H9 (cell line): ENCODE data around the gene ZBTB20. TPM values are rescaled to one million over a fixed set of nuclear protein-coding genes. Genes with fewer than 3 reads are reported as not detected.

Experiments used
- DNase-seq: peaks from one replicate; pipeline ENCODE4 v3.0.0-alpha.2; 2017
- H2AFZ ChIP-seq: one replicate; pipeline ENCODE4 v1.6.1; 2013; ENCODE audit warnings: mild to moderate bottlenecking, low read length, control low read depth, moderate library complexity
- H2AK5ac ChIP-seq: 2 replicates; pipeline ENCODE4 v1.6.1; 2013; ENCODE audit warnings: low read length, control low read depth, mixed read lengths; ENCODE audit not compliant: insufficient read length
- H2BK120ac ChIP-seq: one replicate; pipeline ENCODE4 v1.6.1; 2013; ENCODE audit warnings: low read depth, mild to moderate bottlenecking, low read length, control low read depth, inconsistent platforms; ENCODE audit not compliant: poor library complexity, severe bottlenecking
- H2BK12ac ChIP-seq: 2 replicates; pipeline ENCODE4 v1.6.1; 2013; ENCODE audit warnings: low read length, control low read depth, mixed read lengths, low read depth; ENCODE audit not compliant: insufficient read length
- H2BK15ac ChIP-seq: 2 replicates; pipeline ENCODE4 v1.6.1; 2013; ENCODE audit warnings: low read depth, low read length, control low read depth
- H2BK20ac ChIP-seq: one replicate; pipeline ENCODE4 v1.6.1; 2013; ENCODE audit warnings: low read depth, mild to moderate bottlenecking, low read length, control low read depth, inconsistent platforms; ENCODE audit not compliant: poor library complexity, severe bottlenecking
- H2BK5ac ChIP-seq: 2 replicates; pipeline ENCODE4 v1.6.1; 2013; ENCODE audit warnings: low read length, control low read depth, mixed read lengths; ENCODE audit not compliant: insufficient read length
- H3K14ac ChIP-seq: 2 replicates; pipeline ENCODE4 v1.6.1; 2013; ENCODE audit warnings: low read length, control low read depth; ENCODE audit not compliant: insufficient read depth
- H3K18ac ChIP-seq: 2 replicates; pipeline ENCODE4 v1.6.1; 2013; ENCODE audit warnings: low read depth, mild to moderate bottlenecking, mixed read lengths, low read length, control low read depth; ENCODE audit not compliant: insufficient read length
- H3K23ac ChIP-seq: 2 replicates; pipeline ENCODE4 v1.6.1; 2013; ENCODE audit warnings: low read length, control low read depth, mixed read lengths, low read depth; ENCODE audit not compliant: insufficient read length
- H3K23me2 ChIP-seq: 2 replicates; pipeline ENCODE4 v1.6.1; 2013; ENCODE audit warnings: low read depth, mild to moderate bottlenecking, mixed read lengths, low read length, control low read depth; ENCODE audit not compliant: insufficient read length, poor library complexity, severe bottlenecking
- H3K27ac ChIP-seq: 2 replicates; pipeline ENCODE4 v1.5.1; 2013; ENCODE audit warnings: low read length, control low read depth, mixed read lengths, low read depth; ENCODE audit not compliant: insufficient read length
- H3K27me3 ChIP-seq: 2 replicates; pipeline ENCODE4 v1.6.1; 2013; ENCODE audit warnings: low read length, control low read depth, inconsistent platforms; ENCODE audit not compliant: insufficient read depth
- H3K4ac ChIP-seq: 2 replicates; pipeline ENCODE4 v1.6.1; 2013; ENCODE audit warnings: low read depth, mild to moderate bottlenecking, control low read depth, inconsistent platforms, low read length, moderate library complexity
- H3K4me1 ChIP-seq: 2 replicates; pipeline ENCODE4 v1.6.1; 2013; ENCODE audit warnings: low read length, control low read depth, inconsistent platforms; ENCODE audit not compliant: insufficient read depth
- H3K4me2 ChIP-seq: 2 replicates; pipeline ENCODE4 v1.6.1; 2013; ENCODE audit warnings: low read length, control low read depth, mixed read lengths; ENCODE audit not compliant: insufficient read length, insufficient read depth
- H3K56ac ChIP-seq: 2 replicates; pipeline ENCODE4 v1.6.1; 2013; ENCODE audit warnings: low read depth, mild to moderate bottlenecking, mixed read lengths, low read length, control low read depth; ENCODE audit not compliant: insufficient read length
- H3K79me1 ChIP-seq: 2 replicates; pipeline ENCODE4 v1.6.1; 2013; ENCODE audit warnings: low read depth, mild to moderate bottlenecking, moderate library complexity, low read length, control low read depth, inconsistent platforms; ENCODE audit not compliant: insufficient read depth, poor library complexity, severe bottlenecking
- H3K79me2 ChIP-seq: 2 replicates; pipeline ENCODE4 v1.6.1; 2013; ENCODE audit warnings: low read length, control low read depth, inconsistent platforms; ENCODE audit not compliant: insufficient read depth
- H3K9ac ChIP-seq: 2 replicates; pipeline ENCODE4 v1.6.1; 2013; ENCODE audit warnings: low read length, control low read depth, mixed read lengths; ENCODE audit not compliant: insufficient read length; ENCODE audit errors: extremely low read depth
- H3K9me3 ChIP-seq: one replicate; pipeline ENCODE4 v1.6.1; 2013; ENCODE audit warnings: low read depth, low read length, inconsistent platforms; ENCODE audit not compliant: control insufficient read depth
- H3T11ph ChIP-seq: one replicate; pipeline ENCODE4 v1.6.1; 2013; ENCODE audit warnings: mild to moderate bottlenecking, low read length, control low read depth, inconsistent platforms
- H4K20me1 ChIP-seq: one replicate; pipeline ENCODE4 v1.6.1; 2013; ENCODE audit not compliant: control insufficient read depth, insufficient read length, insufficient read depth
- H4K5ac ChIP-seq: 2 replicates; pipeline ENCODE4 v1.6.1; 2013; ENCODE audit warnings: low read depth, mild to moderate bottlenecking, mixed read lengths, low read length, control low read depth; ENCODE audit not compliant: insufficient read length
- H4K8ac ChIP-seq: replicated peaks from 2 replicates; pipeline ENCODE4 v1.6.1; 2013; ENCODE audit warnings: low read length, control low read depth, mixed read lengths, low read depth; ENCODE audit not compliant: insufficient read length
- H4K91ac ChIP-seq: 2 replicates; pipeline ENCODE4 v1.6.1; 2013; ENCODE audit warnings: low read depth, mild to moderate bottlenecking, moderate library complexity, mixed read lengths, low read length, control low read depth; ENCODE audit not compliant: insufficient read length
- H3K27ac Mint-ChIP-seq, 3 experiments: 2 replicates in 2 of 3; 3 replicates in 1 of 3; pipeline ENCODE4 v1.8.0; 2020 to 2021; ENCODE audit warnings: mixed read lengths in 3 of 3, mild to moderate bottlenecking in 1 of 3, moderate library complexity in 1 of 3
- H3K27me3 Mint-ChIP-seq: 2 replicates; pipeline ENCODE4 v1.8.0; 2021; ENCODE audit warnings: low read depth, mild to moderate bottlenecking, moderate library complexity, mixed read lengths
- H3K36me3 Mint-ChIP-seq, 3 experiments: 2 replicates in 2 of 3; 3 replicates in 1 of 3; pipeline ENCODE4 v1.8.0; 2020 to 2021; ENCODE audit warnings: low read depth in 3 of 3, mixed read lengths in 3 of 3; ENCODE audit not compliant: insufficient read depth in 1 of 3
- H3K4me1 Mint-ChIP-seq, 2 experiments: 2 replicates each; pipeline ENCODE4 v1.8.0; 2020; ENCODE audit warnings: mixed read lengths in 2 of 2
- H3K4me3 Mint-ChIP-seq, 2 experiments: 2 replicates in 1 of 2; 3 replicates in 1 of 2; pipeline ENCODE4 v1.8.0; 2020 to 2021; ENCODE audit warnings: mild to moderate bottlenecking in 2 of 2, mixed read lengths in 2 of 2, moderate library complexity in 1 of 2
- H3K9me3 Mint-ChIP-seq, 2 experiments: 2 replicates in 1 of 2; 3 replicates in 1 of 2; pipeline ENCODE4 v1.8.0; 2020; ENCODE audit warnings: mild to moderate bottlenecking in 2 of 2, mixed read lengths in 2 of 2, moderate library complexity in 1 of 2
- CTCF ChIP-seq: fragments of 200-600 bp; sonication (generic); conservative IDR thresholded peaks from 3 replicates; pipeline ENCODE4 v1.8.0; 2021; ENCODE audit warnings: antibody characterized with exemption, mild to moderate bottlenecking
- WGBS: extraction: QIAGEN DNeasy Blood & Tissue Kit; methylation state at CpG from one replicate; pipeline ENCODE4 v1.1.7; 2013; ENCODE audit warnings: missing lambda C conversion rate, low lambda C conversion rate, mixed read lengths; ENCODE audit not compliant: insufficient read length; ENCODE audit errors: extremely low coverage; 5-methylcytosine and 5-hydroxymethylcytosine counted together
- total RNA-seq: library from RNA; stranded (reverse); gene quantifications from 2 replicates; pipeline ENCODE4 v1.2.1, GENCODE V29; 2021

The ZBTB20 gene
- total RNA-seq, 1 experiment from 2014 or later = 0.70 TPM

GRCh38 chr3:114329823-114330222 lies 817.3 kb downstream of the ZBTB20 start:
- Histone ChIP-seq H4K20me1 (no peaks in the 10 kb centered on the region), H4K5ac (no peak overlapping the region), H3K79me1 (no peaks in the 10 kb centered on the region), H2BK5ac (no peak overlapping the region), H3K4me1 (no peaks in the 10 kb centered on the region; the same call in 1 of the 2 replicates), H3K23me2 (peaks cover 2% of the 10 kb centered on the region), H3K9me3 (no peaks in the 10 kb centered on the region), H2BK12ac (no peak overlapping the region), H3K14ac (no peak overlapping the region), H3K4me2 (no peak overlapping the region), H3K9ac (no peak overlapping the region), H3T11ph (no peak overlapping the region), H3K4ac (no peak overlapping the region), H2BK120ac (no peak overlapping the region), H3K23ac (no peak overlapping the region), H3K56ac (no peak overlapping the region), H3K18ac (no peak overlapping the region), H3K27ac (no peak overlapping the region), H3K27me3 (no peaks in the 10 kb centered on the region), H2AK5ac (no peak overlapping the region), H4K91ac (no peak overlapping the region), H3K79me2 (no peaks in the 10 kb centered on the region), H2BK15ac (no peak overlapping the region), H2BK20ac (no peak overlapping the region), H2AFZ (no peak overlapping the region), H4K8ac (no peak overlapping the region)
- H3K27ac Mint-ChIP-seq = no peak overlapping the region
- TF ChIP-seq CTCF = no peak
- no peak overlapping the region for H3K4me3 Mint-ChIP-seq
- no peaks in the 10 kb centered on the region for H3K27me3 Mint-ChIP-seq
- H3K9me3 Mint-ChIP-seq = peaks cover 0 to 4% of the 10 kb centered on the region in 2 experiments; a peak in 1 of 5 replicates
- no peak for DNase-seq
- peaks cover 0 to 12% (median 2%) of the 10 kb centered on the region in 3 experiments; a peak in 2 of 7 replicates for H3K36me3 Mint-ChIP-seq
- H3K4me1 Mint-ChIP-seq = peaks cover 40 to 46% of the 10 kb centered on the region in 2 experiments
- WGBS = no CpG with 5 or more reads among the region's 2 CpGs
